Cardiac septum (tissue), 1 donor: ENCODE results near the gene RAB11FIP5. TPM values are rescaled to one million over a fixed set of nuclear protein-coding genes. Genes with fewer than 3 reads are reported as not detected.

Experiments used
- DNase-seq: peaks from one replicate; pipeline ENCODE4 v3.0.0-alpha.2; 2020; ENCODE audit warnings: low spot score
- intact Hi-C: fragments of 100-400 bp; cut with DNase I; formaldehyde crosslinking; loops from one replicate; pipeline ENCODE4 v1.14.0; 2022
- total RNA-seq: library from RNA; stranded (reverse); fragmentation: NEBNext Ultra II Directional; extraction: Animal tissue kit (Norgen Biotek cat#: 25700); gene quantifications from one replicate; pipeline ENCODE4 v1.2.1, GENCODE V29; 2021
- donor health status: DM: no; HTN: no; CAD: no.

RAB11FIP5 gene
- total RNA-seq, 1 donor from 2014 or later = 38.1 TPM

- no peak for DNase-seq
- intact Hi-C loops = no loop called here
Measured at GRCh38 chr2:73091164-73091563, 21.6 kb downstream of the RAB11FIP5 start.

DNA sequence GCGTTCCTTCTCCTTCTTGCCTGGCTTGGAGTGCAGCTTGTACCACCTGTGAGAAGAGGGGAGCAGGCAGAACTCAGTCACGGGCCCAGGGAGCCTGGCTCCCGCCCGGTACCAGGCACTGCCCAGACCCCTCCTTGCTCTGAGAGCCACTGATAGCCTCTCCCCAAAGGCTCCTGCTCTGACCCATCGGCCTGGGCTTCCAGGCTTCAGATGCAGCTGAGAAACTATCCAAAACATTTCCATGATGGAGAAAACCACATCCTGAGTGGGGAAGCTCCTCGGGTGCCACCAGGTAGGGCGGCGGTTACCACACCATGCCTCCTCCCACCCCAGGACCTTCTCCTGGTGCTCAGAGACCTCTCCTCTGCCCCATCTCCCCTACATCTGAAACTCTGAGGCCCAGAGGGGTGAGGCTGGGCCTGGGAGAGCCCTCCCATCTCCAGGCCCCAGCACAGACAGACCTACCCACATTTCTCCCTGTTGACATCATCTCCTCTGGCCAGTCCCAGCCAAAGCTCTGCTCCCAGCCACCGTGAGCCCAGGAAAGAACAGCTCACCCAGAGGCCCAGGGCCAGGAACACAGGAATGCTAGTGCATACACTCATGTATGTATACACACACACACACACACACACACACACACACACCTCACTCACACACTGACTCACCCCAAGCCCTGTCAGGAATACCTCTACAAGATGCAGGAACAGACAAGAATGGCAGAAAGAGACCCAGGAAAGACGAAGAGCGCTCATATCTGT, 23.3 kb downstream of the RAB11FIP5 start:
- intact Hi-C loops = loop anchor here (2.0 kb wide), 1 partner anchor 23 kb away; the partner anchor contains the start of gene RAB11FIP5
- DNase-seq = no peak

GRCh38 chr2:73088703-73089102, 24.0 kb downstream of the RAB11FIP5 start:
- no peak for DNase-seq
- intact Hi-C loops = loop anchor here (2.0 kb wide), 1 partner anchor 24 kb away; the partner anchor contains the start of gene RAB11FIP5

DNA sequence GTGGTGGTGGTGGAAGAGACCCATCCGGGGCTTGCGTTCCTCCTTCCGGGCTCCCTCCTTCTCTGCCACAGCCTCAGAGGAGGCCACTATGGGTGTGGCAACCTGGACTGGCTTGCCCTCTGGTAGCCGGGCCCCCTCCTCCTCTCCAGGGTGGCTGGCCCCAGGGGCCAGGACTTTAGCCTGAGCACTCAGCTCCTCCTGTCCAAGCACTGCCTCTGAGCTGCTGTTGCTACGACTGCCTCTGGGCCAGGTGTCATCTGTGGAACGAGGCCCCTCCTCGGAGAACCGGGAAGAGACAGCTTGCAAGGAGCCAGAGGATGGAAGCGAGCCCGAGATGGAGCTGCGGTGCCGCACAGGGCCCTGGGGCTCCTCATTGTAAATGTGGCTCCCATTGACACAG, 24.5 kb downstream of the RAB11FIP5 start:
- no peak for DNase-seq
- intact Hi-C loops = loop anchor here (2.0 kb wide), 1 partner anchor 25 kb away; the partner anchor contains the start of gene RAB11FIP5

- DNase-seq = no peak
- intact Hi-C loops = no loop called here
Measured at GRCh38 chr2:73087311-73087710, 25.4 kb downstream of the RAB11FIP5 start.

GRCh38 chr2:73085691-73086090, 27.1 kb downstream of the RAB11FIP5 start:
- DNase-seq = peak; percentile 92
- intact Hi-C loops = loop anchor here (1.0 to 2.0 kb wide), 2 partner anchors 71 to 193 kb away; no protein-coding TSS in a partner anchor

DNA sequence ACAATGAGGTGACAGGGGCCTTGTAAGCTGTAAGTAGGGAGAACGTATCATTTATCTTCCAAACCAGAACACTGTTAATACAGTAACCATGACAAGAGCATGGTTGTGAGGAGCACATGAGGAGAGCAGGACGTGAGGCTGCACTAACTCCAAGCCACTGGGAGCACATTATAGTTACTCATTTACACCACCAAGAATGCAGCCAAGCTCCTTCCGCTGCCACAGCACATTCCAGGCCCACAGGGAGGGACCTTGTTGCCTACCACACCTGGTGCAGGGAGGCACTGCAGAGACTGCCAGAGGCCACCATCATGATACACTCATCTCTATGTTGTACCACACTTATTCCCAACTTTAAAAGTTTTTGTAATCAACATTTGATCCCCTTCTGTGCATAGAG, 27.8 kb downstream of the RAB11FIP5 start:
- intact Hi-C loops = loop anchor here (1.0 to 2.0 kb wide), 2 partner anchors 71 to 192 kb away; no protein-coding TSS in a partner anchor
- DNase-seq = no peak

GRCh38 chr2:73083886-73084800, 28.6 kb downstream of the RAB11FIP5 start:
- intact Hi-C loops = loop anchor here (2.0 kb wide), 1 partner anchor 191 kb away; no protein-coding TSS in a partner anchor
- no peak for DNase-seq

- no peak for DNase-seq
- intact Hi-C loops = no loop called here
Measured at GRCh38 chr2:73082523-73083410, 30.0 kb downstream of the RAB11FIP5 start.

GRCh38 chr2:73081181-73081671, 31.5 kb downstream of the RAB11FIP5 start:
- DNase-seq = no peak
- intact Hi-C loops = no loop called here

DNA sequence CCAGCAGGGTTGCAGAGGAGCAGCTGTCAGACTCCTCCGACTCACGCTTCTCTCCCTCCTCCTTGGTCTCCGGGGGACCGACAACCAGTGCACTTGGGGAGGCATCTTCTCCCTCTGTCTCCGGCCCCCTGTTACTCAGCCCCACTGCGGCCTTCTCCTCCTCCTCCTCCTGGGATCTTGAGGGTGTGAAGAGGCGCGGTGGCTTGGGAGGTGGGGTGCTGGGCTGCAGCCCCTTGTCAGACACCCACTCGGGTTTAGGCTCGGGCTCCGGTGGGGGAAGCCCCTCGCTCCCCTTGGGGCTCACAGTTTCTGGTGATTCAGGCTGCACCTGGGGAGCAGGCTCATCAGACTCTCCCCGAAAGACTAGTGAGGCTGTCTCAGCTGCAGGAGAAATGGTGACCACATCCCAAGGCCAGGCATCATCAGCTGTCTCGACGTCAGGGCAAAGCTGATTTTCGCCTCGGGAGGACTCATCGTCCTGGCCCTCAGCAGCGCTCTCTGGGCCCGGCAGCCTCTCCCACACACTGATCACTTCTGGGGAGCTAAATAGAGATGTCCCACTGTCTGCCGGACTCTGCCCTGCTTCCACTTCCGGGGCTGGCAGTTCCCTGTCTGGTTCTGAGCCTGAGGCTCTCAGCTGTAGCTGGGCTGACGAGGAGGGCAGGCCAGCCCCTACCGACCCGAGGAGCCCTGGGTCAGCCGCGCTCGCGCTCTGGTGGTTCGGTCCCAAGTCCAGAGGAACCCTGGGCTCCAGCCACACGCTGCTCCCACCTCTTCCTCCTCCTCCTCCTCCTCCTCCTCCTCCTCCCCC, 32.2 kb downstream of the RAB11FIP5 start:
- intact Hi-C loops = no loop called here
- no peak for DNase-seq

GRCh38 chr2:73079636-73080035, 33.1 kb downstream of the RAB11FIP5 start:
- intact Hi-C loops = no loop called here
- no peak for DNase-seq

- intact Hi-C loops = no loop called here
- DNase-seq = no peak
Measured at GRCh38 chr2:73078457-73079411, 34.0 kb downstream of the RAB11FIP5 start.

- intact Hi-C loops = no loop called here
Measured at GRCh38 chr2:73077424-73077795, 35.3 kb downstream of the RAB11FIP5 start.

DNA sequence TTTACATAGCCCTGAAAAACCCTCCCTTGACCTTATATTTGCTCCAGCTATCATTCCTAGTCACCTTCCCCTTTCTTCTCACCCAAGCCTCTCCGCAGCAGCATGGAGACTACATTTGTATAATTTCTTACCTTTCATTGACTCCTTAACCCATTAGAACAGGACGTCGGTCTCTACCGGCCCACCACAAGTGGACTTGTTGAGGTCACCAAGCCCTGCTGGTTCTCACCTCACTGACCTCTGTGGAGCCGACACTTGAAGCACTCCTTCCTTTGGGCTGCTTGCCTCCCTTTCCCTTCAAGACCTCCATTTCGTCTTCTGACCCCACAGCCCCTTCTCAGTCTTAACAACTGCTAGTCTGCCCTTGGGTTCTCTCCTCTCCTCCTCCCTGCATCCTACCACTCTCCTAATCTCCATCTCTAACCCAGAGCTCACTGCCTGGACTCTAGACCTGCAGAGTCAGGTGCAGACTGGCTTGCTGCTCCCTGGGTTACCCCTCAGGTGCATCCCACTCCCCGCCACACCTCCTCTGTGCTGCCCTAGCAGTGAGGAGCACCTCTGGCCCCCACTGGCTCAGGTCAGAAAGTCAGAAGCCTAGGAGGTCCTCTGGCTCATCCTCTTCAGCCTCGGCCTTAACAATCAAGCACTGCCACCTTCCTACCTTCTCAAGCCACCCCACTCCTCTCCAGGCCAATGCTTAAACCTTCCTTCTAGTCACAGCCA, 35.9 kb downstream of the RAB11FIP5 start:
- DNase-seq = no peak
- intact Hi-C loops = no loop called here

More at GRCh38 chr2:73077424-73077795, 35.3 kb downstream of the RAB11FIP5 start:
- DNase-seq = no peak
